Activated naive CD4-positive, alpha-beta T cell treated with anti-CD3 and anti-CD28 coated beads, Interleukin-2, amount 50 U/mL, for 72 hours (primary cell): ENCODE measurements around the gene ADPRH. TPM values are rescaled to one million over a fixed set of nuclear protein-coding genes. Genes with fewer than 3 reads are reported as not detected.
"Not testable (repeated sequence)": the region's sequence is repeated elsewhere in the genome, so short reads cannot be mapped to it uniquely, and the experiment has no call there.

Source experiments
- ATAC-seq, 2 donors: fragments of 150-1000 bp; cut with Tn5 transposase; 2 replicates each; pipeline ENCODE4 v1.10.0; 2021; ENCODE audit warnings: mild to moderate bottlenecking in 2 of 2, moderate library complexity in 2 of 2
- DNase-seq, 2 donors: peaks; one replicate each; pipeline ENCODE4 v3.0.0; 2021 to 2022; ENCODE audit warnings: low spot score in 2 of 2
- H3K27ac Mint-ChIP-seq, 2 donors: one replicate each; pipeline ENCODE4 v1.8.0; 2022; ENCODE audit warnings: mild to moderate bottlenecking in 2 of 2, mixed read lengths in 2 of 2
- H3K36me3 Mint-ChIP-seq, 2 donors: one replicate each; pipeline ENCODE4 v1.8.0; 2022; ENCODE audit warnings: mixed read lengths in 2 of 2
- H3K9me3 Mint-ChIP-seq, 2 donors: one replicate each; pipeline ENCODE4 v1.8.0; 2022; ENCODE audit warnings: mixed read lengths in 2 of 2
- total RNA-seq, 2 donors: library from RNA; stranded (reverse); gene quantifications; one replicate each; pipeline ENCODE4 v1.2.3, GENCODE V29; 2022

ADPRH gene
- total RNA-seq, 2 donors from 2014 or later, result 3.4 to 5.1 TPM

DNA sequence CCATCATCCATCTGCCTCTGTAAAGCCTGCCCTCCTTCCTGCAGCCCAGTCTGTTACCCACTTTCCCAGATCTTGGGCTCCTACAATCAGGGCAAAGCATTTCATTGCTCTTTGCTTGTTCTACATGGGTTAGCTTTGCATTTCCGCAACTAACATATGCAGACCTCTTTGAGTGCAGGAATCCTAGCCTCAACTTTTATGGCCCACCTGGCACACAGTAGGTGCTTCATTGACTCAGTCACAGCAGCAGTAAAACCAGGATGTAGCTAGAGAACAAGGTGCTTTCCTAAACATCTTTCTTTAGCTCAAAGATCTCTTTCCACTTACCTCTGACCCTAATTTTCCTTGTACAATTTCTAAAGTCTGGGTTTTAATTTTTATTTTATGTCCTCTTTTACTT lies 23.4 kb upstream of the ADPRH start:
- Mint-ChIP-seq H3K9me3 (no peaks in the 10 kb centered on the region), H3K27ac (peak overlapping the region in 1 of 2 donors; percentile 13), H3K36me3 (no peaks in the 10 kb centered on the region)
- no peak for ATAC-seq
- DNase-seq, result no peak

DNA sequence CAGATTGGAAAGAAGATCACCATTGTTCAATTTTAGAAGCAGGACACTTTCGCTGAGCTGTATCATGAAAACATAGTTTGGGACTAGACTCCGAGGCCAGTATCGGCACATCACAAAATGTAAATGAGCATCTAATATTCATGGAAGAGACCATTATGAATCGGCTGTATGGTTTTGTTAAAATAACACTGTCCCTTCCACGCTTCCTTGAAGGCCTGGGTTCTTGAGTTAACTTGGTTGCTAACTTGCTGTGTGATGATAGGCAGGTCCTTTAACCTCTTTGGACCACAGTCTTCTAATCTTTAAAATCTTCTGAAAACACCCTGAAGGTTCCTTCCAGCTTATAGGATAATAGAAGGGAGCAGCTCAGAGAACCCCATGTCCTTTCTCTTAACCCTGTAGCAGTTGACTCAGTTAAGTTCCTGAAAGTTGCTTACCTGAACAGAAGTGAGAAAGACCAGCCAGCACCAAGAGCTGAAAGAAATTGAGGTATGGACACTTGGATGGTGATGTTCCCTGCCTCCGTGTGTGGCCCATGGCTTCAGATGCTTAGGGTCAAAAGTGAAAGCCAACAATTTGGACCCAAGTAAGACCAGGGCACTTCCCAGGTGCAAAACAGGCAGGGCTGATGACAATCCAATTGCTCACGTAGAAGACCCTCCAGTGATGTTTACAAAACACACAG lies 22.0 kb upstream of the ADPRH start:
- ATAC-seq (no peak), DNase-seq (no peak)
- Mint-ChIP-seq H3K9me3 (no peaks in the 10 kb centered on the region), H3K36me3 (no peaks in the 10 kb centered on the region), H3K27ac (no peak overlapping the region)

DNA sequence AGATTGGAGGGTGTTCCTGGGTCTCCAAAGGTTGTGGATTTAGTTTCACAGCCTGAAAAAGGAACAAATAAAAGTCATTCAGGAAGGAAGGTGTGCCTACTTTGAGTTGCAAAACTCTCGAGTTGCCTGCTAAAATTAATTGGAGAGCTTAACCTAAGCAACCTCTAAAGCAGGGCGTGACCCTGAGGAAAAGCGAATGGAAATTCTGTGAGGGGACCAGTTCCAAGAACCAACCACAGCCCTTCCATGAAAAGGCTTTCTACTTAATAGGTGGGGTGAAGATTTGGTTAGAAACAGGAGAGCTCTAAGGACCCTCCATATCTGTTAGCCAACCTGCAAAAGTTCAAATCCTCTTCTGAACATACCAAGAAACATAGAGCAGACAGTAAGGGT lies 21.4 kb upstream of the ADPRH start:
- H3K27ac Mint-ChIP-seq, result no peak overlapping the region
- ATAC-seq (no peak), DNase-seq (no peak)
- H3K36me3 Mint-ChIP-seq, result no peaks in the 10 kb centered on the region
- no peaks in the 10 kb centered on the region for H3K9me3 Mint-ChIP-seq

DNA sequence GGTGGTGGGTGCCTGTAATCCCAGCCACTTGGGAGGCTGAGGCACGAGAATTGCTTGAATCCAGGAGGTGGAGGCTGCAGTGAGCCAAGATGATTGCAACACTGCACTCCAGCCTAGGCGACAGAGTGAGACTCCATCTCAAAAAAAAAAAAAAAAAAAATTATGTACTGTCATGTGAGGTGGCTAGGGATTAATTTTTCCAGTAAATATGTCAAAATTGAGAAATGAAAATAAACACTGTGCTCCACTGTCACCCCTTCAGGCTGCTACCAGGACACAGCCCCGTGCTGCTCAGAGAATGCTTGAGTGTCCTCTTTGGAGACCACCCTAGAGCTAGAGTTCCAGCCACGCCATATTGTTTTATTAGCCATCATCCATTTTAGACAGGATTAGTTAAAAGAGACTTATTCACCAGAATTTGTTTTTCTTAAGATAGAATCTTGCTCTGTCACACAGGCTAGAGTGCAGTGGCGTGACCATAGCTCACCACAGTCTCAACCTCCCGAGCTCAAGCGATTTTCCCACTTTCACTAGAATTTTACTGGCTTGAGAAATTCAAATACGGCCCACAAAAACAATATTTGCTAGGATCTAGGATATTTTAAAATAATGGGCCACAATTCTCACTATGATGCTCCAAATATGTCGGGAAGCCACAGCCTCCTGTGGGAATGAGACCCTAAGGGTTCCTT lies 20.5 kb upstream of the ADPRH start:
- peak overlapping the region in 1 of 2 donors; percentile 53 for H3K27ac Mint-ChIP-seq
- H3K9me3 Mint-ChIP-seq, result no peaks in the 10 kb centered on the region
- DNase-seq (no peak), ATAC-seq (no peak)
- H3K36me3 Mint-ChIP-seq, result no peaks in the 10 kb centered on the region

DNA sequence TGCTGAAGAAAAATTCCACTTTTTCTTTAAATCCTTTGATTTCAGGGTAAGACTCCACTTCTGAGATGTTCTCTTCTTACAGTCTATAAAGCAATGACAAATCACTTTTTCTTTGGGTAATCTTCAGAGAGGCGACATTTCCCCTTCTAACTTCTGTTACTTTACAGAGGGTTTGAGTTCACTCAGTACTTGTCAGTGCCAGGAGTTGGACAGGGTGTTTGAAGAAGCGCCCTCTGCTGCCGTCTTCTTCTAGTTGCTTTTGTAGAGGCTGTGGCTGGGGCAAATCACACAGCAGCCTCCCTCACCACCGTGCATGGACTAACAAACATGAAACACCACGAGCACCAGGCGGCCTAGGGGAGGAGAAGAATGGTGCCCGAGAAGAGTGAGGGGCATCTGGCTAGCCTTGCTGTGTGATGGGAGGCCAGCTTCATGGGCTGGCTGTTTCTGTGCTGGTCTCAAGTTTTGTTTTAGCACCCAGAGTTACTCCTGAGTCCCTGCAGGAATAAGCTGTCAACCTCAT lies 19.8 kb upstream of the ADPRH start, which contains the start of gene CD80:
TSS of gene CD80 (minus strand) at position 174 of the 523 bp plus-strand sequence. CDS start 1,886 bp downstream, outside the sequence.
- peak in 1 of 2 donors; percentile 53 for DNase-seq
- Mint-ChIP-seq H3K36me3 (no peaks in the 10 kb centered on the region), H3K9me3 (no peaks in the 10 kb centered on the region), H3K27ac (peak within 1 kb of the TSS in 1 of 2 donors; percentile 53)
- ATAC-seq, result peak; percentile 85 to 90

DNA sequence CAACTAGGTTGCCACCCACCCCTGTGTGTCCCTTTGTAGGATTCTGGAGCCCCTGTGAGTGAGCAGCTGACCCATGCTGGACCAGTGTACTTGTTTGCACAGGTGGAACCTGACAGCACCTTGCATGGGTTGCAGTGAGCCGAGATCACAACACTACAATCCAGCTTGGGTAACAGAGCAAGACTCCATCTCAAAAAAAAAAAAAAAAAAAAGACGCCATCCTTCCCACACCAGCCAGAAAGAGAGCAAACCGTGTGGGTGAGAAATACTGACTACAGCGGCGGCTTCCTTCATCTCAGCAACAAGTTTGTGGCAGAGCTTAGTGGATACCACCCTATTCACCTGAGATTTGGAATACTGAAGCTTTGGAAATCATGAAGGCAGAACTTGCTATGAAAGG lies 19.1 kb upstream of the ADPRH start:
- no peaks in the 10 kb centered on the region for H3K9me3 Mint-ChIP-seq
- no peaks in the 10 kb centered on the region for H3K36me3 Mint-ChIP-seq
- ATAC-seq, result no peak
- no peak for DNase-seq
- H3K27ac Mint-ChIP-seq, result no peak overlapping the region

DNA sequence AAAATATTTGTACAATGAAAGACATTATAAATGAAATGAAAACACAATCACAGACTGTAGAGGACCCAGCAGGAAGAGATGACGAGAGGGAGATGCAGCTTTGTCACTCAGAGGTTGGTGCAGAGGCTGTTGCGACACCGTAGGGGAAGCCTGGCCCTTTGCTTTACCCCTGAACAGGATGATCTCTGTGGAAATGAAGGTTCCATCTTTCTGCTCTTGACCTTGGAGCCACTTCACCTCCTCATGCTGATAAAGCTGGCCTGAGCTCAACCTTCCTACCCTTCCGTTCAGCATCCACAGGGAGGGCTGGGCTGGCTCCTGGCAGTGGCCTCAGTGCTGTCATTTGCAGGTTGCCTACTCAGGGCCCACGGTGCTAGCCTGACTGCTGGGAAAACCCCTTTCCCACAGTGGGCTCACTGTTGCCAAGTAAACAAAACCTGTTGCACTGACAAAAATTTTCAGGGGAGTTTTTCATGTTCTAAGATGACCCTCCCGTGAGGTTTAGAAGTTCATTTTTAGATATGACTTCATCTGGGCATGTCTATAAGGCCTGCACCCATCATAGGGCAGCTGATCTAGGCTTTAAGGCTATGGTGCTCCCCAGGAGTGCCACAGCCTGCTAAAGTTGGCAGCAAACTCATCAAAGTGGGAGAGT lies 16.9 kb upstream of the ADPRH start:
- H3K36me3 Mint-ChIP-seq, result no peaks in the 10 kb centered on the region
- H3K27ac Mint-ChIP-seq, result no peak overlapping the region
- DNase-seq (no peak), ATAC-seq (peak; percentile 79 to 81)
- H3K9me3 Mint-ChIP-seq, result no peaks in the 10 kb centered on the region

DNA sequence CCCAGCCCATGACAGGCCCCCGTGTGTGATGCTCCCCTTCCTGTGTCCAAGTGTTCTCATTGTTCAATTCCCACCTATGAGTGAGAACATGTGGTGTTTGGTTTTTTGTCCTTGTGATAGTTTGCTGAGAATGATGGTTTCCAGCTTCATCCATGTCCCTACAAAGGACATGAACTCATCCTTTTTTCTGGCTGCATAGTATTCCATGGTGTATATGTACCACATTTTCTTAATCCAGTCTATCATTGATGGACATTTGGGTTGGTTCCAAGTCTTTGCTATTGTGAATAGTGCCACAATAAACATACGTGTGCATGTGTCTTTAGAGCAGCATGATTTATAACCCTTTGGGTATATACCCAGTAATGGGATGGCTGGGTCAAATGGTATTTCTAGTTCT lies 16.0 kb upstream of the ADPRH start:
- not testable (repeated sequence) for ATAC-seq, H3K9me3 Mint-ChIP-seq, H3K36me3 Mint-ChIP-seq, DNase-seq, H3K27ac Mint-ChIP-seq

DNA sequence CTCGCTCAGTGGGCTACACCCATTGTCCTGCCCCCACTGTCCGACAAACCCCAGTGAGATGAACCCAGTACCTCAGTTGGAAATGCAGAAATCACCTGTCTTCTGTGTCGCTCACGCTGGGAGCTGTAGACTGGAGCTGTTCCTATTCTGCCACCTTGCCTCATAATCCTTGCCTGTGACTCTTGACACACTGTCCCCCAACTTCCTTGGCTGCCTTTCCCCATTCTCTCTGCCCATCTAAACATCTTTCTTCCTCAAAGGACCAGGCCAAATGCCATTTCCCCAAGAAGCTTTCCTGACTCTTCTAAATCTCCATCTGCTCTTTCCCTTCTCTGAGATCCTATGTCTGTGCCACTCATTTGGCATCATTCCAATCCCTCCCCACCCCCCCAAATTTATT lies 10.1 kb upstream of the ADPRH start:
- ATAC-seq, result no peak
- H3K9me3 Mint-ChIP-seq, result no peaks in the 10 kb centered on the region
- no peak for DNase-seq
- H3K36me3 Mint-ChIP-seq, result peaks cover 0 to 6% of the 10 kb centered on the region in 2 donors
- no peak overlapping the region for H3K27ac Mint-ChIP-seq

DNA sequence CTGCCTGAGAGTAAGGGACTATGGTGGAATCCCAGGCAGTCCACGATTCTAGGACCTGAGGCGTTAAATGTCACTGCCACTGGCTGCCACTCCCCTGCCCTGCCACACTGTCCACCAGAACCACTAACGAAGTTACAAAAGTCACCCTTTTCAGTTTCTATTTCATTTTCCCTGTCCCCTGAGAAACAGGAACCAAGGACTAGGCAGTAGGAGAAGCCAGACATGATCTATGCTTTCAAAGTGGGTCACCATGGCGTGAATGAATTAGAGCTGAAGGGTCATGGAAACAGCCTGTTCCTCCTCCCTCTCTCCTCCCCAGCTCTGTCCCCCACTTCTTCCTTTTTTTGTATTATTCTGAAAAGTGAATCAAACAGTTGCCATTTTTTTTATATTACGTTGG lies 9.1 kb upstream of the ADPRH start:
- no peaks in the 10 kb centered on the region for H3K9me3 Mint-ChIP-seq
- no peak overlapping the region for H3K27ac Mint-ChIP-seq
- ATAC-seq (peak in 1 of 2 donors; percentile 28), DNase-seq (no peak)
- peaks cover 0 to 6% of the 10 kb centered on the region in 2 donors for H3K36me3 Mint-ChIP-seq

DNA sequence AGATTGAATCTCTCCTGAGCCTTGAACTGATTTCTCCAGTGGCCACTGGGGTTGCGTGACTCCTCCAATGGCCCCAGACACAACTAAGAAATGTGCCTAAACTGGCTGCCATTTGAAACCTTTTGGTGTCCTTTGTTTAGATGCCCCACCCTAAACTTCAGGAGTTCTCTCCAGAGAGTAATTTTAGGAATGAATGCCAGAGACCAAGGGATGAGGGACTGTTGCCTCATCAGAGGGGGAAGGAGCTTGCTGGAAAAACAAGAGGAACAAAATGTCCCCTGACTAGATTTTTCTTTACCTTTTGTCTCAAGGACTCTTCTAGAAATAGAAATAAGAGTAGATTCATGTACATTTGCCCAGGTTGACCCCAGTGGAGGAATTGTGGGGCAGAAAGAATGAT lies 8.1 kb upstream of the ADPRH start:
- DNase-seq (no peak), ATAC-seq (no peak)
- Mint-ChIP-seq H3K9me3 (no peaks in the 10 kb centered on the region), H3K36me3 (peaks cover 0 to 6% of the 10 kb centered on the region in 2 donors), H3K27ac (no peak overlapping the region)

DNA sequence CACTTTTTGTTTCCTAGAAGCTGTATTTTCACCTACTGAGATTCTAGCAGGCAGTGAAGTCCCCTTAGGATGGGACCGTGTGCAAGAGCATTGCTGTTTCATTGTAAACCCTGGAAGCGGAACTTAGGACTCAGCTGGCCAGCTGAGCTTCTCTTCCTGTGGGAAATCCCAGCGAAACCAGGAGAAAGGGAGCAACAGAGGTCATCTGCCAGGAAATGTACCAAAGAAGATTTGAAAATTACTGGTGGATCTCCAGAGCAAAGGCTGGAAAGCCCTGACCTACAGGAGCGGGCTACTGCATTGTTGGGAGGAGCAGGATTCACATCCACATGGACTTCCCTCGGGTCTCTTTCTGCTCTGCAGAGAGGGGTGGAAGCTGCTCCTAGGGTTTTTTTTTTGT lies 7.6 kb upstream of the ADPRH start:
- Mint-ChIP-seq H3K36me3 (peaks cover 0 to 6% of the 10 kb centered on the region in 2 donors), H3K9me3 (no peaks in the 10 kb centered on the region), H3K27ac (no peak overlapping the region)
- ATAC-seq (no peak), DNase-seq (no peak)

DNA sequence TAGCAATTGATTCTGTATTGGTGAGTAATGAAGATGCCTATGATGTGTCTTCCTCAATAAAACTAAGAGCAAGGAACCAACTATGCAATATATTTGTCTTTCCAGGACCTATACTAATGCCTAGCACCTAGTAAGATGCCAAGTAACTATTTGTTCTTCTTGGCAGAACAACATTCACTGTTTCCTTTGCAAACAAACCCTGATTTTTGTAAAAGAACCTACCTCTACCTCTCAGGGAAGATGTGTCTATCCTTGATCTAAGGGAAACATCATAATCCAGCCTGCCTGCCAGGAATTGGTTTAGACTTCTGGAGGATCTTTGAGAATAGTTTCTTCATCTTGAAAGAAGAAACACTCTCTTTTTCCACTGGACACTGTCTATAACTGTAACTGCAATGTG lies 3.8 kb upstream of the ADPRH start:
- no peak for ATAC-seq

DNA sequence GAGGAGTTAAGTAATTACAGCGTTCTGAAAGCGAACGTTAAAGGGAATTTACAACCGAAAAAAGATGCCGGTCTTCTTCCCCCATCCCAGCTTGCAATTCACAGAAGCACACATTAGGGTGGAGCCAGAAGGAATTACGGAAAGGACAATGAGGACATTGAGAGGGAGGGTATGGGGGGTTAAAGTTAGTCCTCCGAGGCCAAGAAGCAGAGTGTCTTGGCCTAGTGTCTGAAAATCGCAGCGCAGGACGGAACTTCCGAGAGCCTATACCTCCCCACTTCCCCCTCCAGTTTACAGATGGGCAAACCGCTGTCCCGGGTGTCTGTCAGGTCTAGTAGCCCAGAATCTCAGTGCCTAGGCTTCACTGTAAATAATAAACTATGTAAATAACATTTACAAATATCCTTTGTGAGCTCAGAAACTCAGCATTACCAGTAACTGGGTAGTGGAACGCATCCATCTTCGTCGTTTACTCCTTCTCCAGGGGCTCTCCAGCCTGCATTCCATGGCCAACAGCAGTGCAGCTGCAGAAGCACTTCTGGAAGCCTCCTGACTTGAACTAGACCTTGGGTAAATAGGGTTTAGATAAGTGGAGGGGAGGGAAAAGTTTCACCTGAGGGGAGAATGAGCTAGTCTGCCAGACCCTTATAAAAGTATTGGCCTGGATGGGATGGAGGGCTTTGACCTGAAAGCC lies 922 bp downstream of the ADPRH start:
- Mint-ChIP-seq H3K36me3 (peaks cover 0 to 5% of the 10 kb centered on the region in 2 donors), H3K27ac (peak overlapping the region; percentile 68 to 84), H3K9me3 (no peaks in the 10 kb centered on the region)
- ATAC-seq, result peak; percentile 12 to 50
- no peak for DNase-seq

More for the DNA sequence above, 3.8 kb upstream of the ADPRH start:
- Mint-ChIP-seq H3K36me3 (peaks cover 0 to 5% of the 10 kb centered on the region in 2 donors), H3K9me3 (no peaks in the 10 kb centered on the region), H3K27ac (no peak overlapping the region)
- DNase-seq, result no peak

DNA sequence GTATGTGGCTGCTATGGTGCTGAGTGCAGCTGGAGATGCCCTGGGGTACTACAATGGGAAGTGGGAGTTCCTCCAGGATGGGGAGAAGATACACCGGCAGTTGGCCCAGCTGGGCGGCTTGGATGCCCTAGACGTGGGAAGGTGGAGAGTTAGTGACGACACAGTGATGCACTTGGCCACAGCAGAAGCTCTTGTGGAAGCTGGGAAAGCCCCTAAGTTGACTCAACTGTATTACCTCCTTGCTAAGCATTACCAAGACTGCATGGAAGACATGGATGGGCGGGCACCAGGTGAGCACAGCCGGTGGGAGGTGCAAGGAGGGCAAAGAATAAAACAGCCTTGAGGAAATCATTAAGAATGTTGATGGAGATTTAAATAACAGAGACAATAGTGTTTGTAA lies 2.9 kb downstream of the ADPRH start:
- H3K9me3 Mint-ChIP-seq, result no peaks in the 10 kb centered on the region
- H3K36me3 Mint-ChIP-seq, result peaks cover 0 to 5% of the 10 kb centered on the region in 2 donors
- ATAC-seq (peak; percentile 53 to 68), DNase-seq (no peak)
- H3K27ac Mint-ChIP-seq, result no peak overlapping the region

DNA sequence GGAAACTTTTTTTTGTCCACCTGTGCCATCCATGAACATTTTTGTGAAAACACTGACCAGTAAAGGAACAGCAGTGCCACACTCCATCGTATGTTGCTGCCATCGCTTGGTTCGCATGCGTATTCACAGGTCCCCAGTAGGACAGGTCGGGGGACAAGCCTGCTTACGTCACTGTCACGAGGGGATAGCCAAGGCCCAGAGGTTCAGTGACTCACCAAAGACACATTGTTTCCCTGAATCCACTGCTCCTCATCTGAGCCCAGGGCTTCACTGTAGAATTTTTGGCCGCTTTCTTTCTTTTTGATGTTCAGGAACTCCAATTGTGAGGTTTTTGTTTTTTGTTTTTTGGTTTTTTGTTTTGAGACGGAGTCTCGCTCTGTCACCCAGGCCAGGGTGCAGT lies 5.9 kb downstream of the ADPRH start:
- Mint-ChIP-seq H3K36me3 (peaks cover 0 to 15% of the 10 kb centered on the region in 2 donors), H3K9me3 (peaks cover 0 to 12% of the 10 kb centered on the region in 2 donors), H3K27ac (no peak overlapping the region)
- DNase-seq, result no peak
- no peak for ATAC-seq
